Measurements from ENCODE around the gene CALHM4.

GRCh38 chr6:116572162-116572561 lies 18.6 kb downstream of the CALHM4 start:
- TF ChIP-seq CTCF (IDR thresholded peaks at IDR 0.05) = no peak
- TF ChIP-seq POLR2A (IDR thresholded peaks at IDR 0.05) = no peak
